GM18502 (cell line): ENCODE measurements around the gene SNX24.

ENCODE experiments used
- ATAC-seq: cut with Tn5 transposase; IDR thresholded peaks from one replicate; pipeline ENCODE4 v1.9.1; 2021; ENCODE audit warnings: mild to moderate bottlenecking; ENCODE audit not compliant: unreplicated experiment, poor library complexity

SNX24 gene

GRCh38 chr5:122915717-122916461, 70.5 kb downstream of the SNX24 start:
- ATAC-seq, result peak; percentile 97

- no peak for ATAC-seq
These were observed 71.1 kb downstream of the SNX24 start for GRCh38 chr5:122916490-122916889.

- no peak for ATAC-seq
These were observed 74.6 kb downstream of the SNX24 start for GRCh38 chr5:122919969-122920368.

- no peak for ATAC-seq
These were observed 76.4 kb downstream of the SNX24 start for GRCh38 chr5:122921826-122922225.

GRCh38 chr5:122924203-122924602, 78.8 kb downstream of the SNX24 start:
- no peak for ATAC-seq

- no peak for ATAC-seq
These were observed 79.4 kb downstream of the SNX24 start for GRCh38 chr5:122924719-122925395.

- ATAC-seq, result no peak
These were observed 83.6 kb downstream of the SNX24 start for GRCh38 chr5:122929001-122929400.

GRCh38 chr5:122929980-122930379, 84.6 kb downstream of the SNX24 start:
- ATAC-seq, result no peak

GRCh38 chr5:122933956-122934355, 88.5 kb downstream of the SNX24 start:
- ATAC-seq, result no peak

GRCh38 chr5:122936088-122936487, 90.7 kb downstream of the SNX24 start:
- no peak for ATAC-seq

GRCh38 chr5:122937914-122938313, 92.5 kb downstream of the SNX24 start:
- ATAC-seq, result no peak

GRCh38 chr5:122940890-122941289, 95.5 kb downstream of the SNX24 start:
- no peak for ATAC-seq

GRCh38 chr5:122941737-122942136, 96.3 kb downstream of the SNX24 start:
- ATAC-seq, result peak; percentile 55

- ATAC-seq, result no peak
These were observed 96.9 kb downstream of the SNX24 start for GRCh38 chr5:122942164-122942914.

- no peak for ATAC-seq
These were observed 97.8 kb downstream of the SNX24 start for GRCh38 chr5:122943050-122943698.

GRCh38 chr5:122944051-122944450, 98.6 kb downstream of the SNX24 start:
- no peak for ATAC-seq

GRCh38 chr5:122947372-122947771, 102.0 kb downstream of the SNX24 start:
- no peak for ATAC-seq

GRCh38 chr5:122947772-122948171, 102.4 kb downstream of the SNX24 start:
- no peak for ATAC-seq

- ATAC-seq, result no peak
These were observed 102.9 kb downstream of the SNX24 start for GRCh38 chr5:122948319-122948718.

- ATAC-seq, result no peak
These were observed 106.2 kb downstream of the SNX24 start for GRCh38 chr5:122951658-122952057.

GRCh38 chr5:122954719-122955118, 109.3 kb downstream of the SNX24 start:
- no peak for ATAC-seq
